Left ventricle myocardium inferior (tissue), 1 donor: ENCODE data around the gene ZNF467. TPM values are rescaled to one million over a fixed set of nuclear protein-coding genes. Genes with fewer than 3 reads are reported as not detected.

Experiments
- DNase-seq: peaks from one replicate; pipeline ENCODE4 v3.0.0-alpha.2; 2020
- H3K27ac ChIP-seq: fragments of 200-600 bp; replicated peaks from 2 replicates; pipeline ENCODE4 v1.8.0; 2021
- H3K27me3 ChIP-seq: fragments of 200-600 bp; 2 replicates; pipeline ENCODE4 v1.8.0; 2021; ENCODE audit warnings: low read depth
- H3K36me3 ChIP-seq: fragments of 200-600 bp; 2 replicates; pipeline ENCODE4 v1.8.0; 2021
- H3K4me1 ChIP-seq: fragments of 200-600 bp; 2 replicates; pipeline ENCODE4 v1.8.0; 2021
- H3K4me3 ChIP-seq: fragments of 200-600 bp; 2 replicates; pipeline ENCODE4 v1.8.0; 2021; ENCODE audit warnings: mild to moderate bottlenecking, moderate library complexity
- H3K9me3 ChIP-seq: fragments of 200-600 bp; replicated peaks from 2 replicates; pipeline ENCODE4 v1.8.0; 2021
- intact Hi-C: fragments of 100-400 bp; cut with micrococcal nuclease; formaldehyde crosslinking; loops from one replicate; pipeline ENCODE4 v1.11.0; 2022
- total RNA-seq: library from RNA; stranded (reverse); fragmentation: NEBNext Ultra II Directional; extraction: Animal tissue kit (Norgen Biotek cat#: 25700); gene quantifications from one replicate; pipeline ENCODE4 v1.2.1, GENCODE V29; 2021
- TF ChIP-seq, protein P1 (sequence below): fragments of 200-600 bp; IDR thresholded peaks from 2 replicates; pipeline ENCODE4 v1.8.0; 2021; ENCODE audit warnings: antibody characterized with exemption, mild to moderate bottlenecking, borderline replicate concordance
- donor health status: DM: no; HTN: yes; CAD: no; lungs with severe emphysema.

ZNF467 gene
- total RNA-seq, 1 donor from 2014 or later: 5.2 TPM

DNA sequence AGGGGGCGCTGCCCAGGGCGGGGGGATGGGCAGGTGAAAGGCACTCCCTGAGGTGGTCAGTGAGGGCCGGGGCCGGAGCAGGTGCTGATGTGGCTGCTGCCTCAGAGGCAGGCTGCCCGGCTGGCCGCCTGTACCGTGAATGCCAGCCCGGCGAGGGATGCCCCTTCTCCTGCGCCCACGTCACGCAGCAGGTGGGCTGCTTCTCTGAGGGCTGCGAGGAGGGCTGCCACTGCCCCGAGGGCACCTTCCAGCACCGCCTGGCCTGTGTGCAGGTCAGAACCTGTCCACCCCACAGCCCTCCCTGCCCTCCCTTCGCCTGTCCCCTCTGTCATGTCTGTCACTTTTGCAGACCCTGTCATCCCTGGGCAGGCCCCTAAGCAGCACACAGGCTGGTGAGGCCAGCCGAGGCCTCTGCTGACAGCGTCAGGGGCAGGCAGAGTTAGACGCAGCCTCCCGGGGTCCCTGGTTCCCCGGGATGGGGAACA is 42.9 kb upstream of the ZNF467 start:
- TF ChIP-seq, protein P1, sequence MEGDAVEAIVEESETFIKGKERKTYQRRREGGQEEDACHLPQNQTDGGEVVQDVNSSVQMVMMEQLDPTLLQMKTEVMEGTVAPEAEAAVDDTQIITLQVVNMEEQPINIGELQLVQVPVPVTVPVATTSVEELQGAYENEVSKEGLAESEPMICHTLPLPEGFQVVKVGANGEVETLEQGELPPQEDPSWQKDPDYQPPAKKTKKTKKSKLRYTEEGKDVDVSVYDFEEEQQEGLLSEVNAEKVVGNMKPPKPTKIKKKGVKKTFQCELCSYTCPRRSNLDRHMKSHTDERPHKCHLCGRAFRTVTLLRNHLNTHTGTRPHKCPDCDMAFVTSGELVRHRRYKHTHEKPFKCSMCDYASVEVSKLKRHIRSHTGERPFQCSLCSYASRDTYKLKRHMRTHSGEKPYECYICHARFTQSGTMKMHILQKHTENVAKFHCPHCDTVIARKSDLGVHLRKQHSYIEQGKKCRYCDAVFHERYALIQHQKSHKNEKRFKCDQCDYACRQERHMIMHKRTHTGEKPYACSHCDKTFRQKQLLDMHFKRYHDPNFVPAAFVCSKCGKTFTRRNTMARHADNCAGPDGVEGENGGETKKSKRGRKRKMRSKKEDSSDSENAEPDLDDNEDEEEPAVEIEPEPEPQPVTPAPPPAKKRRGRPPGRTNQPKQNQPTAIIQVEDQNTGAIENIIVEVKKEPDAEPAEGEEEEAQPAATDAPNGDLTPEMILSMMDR: no peak
- H3K4me3 ChIP-seq: no peak overlapping the region
- H3K27ac ChIP-seq: no peak overlapping the region
- no peaks in the 10 kb centered on the region for H3K36me3 ChIP-seq
- H3K9me3 ChIP-seq: no peaks in the 10 kb centered on the region
- DNase-seq: no peak
- peaks cover 17% of the 10 kb centered on the region for H3K27me3 ChIP-seq
- no peaks in the 10 kb centered on the region for H3K4me1 ChIP-seq
- intact Hi-C loops: no loop called here

DNA sequence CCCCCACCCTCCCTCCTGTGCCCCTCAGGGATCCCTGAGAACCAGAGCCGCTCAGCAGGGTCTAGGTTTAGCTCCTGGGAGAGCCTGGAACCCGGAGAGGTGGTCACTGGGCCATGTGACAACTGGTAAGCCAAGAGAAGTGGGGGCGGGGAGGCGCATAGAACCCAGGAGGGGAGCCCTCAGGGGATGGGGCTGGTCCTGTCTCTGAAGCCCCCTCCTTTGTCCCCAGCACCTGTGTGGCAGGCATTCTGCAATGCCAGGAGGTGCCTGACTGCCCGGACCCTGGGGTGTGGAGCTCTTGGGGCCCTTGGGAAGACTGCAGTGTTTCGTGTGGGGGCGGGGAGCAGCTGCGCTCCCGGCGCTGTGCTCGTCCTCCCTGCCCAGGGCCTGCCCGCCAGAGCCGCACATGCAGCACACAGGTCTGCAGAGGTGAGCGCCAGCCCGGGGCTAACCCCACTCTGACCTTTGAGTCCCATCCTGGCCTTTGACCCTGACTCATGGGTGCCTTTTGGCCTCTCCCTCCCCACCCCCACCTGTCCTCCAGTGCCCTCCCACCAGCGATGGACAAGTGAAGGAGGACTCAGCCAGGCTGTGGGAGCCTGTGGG is 42.4 kb upstream of the ZNF467 start:
- DNase-seq: no peak
- Histone ChIP-seq H3K36me3 (no peaks in the 10 kb centered on the region), H3K4me1 (no peaks in the 10 kb centered on the region), H3K9me3 (no peaks in the 10 kb centered on the region), H3K4me3 (no peak overlapping the region), H3K27ac (no peak overlapping the region), H3K27me3 (peaks cover 17% of the 10 kb centered on the region)
- intact Hi-C loops: no loop called here
- TF ChIP-seq, protein P1: no peak

DNA sequence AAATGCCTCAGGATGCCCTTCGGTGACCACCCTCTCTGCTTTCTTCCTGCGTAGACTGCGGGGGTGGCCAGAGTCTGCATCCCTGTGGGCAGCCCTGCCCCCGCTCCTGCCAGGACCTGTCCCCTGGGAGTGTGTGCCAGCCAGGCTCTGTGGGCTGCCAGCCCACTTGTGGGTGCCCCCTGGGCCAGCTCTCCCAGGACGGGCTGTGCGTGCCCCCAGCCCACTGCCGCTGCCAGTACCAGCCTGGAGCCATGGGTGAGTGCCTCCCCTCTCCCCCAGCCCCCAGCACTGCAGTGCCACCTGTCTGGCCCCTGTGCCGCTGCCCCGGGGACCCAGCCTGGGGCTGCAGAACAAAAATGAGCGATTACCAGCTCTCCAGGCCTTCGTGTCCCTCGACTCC is 41.7 kb upstream of the ZNF467 start:
- no peaks in the 10 kb centered on the region for H3K9me3 ChIP-seq
- no peak overlapping the region for H3K27ac ChIP-seq
- no peaks in the 10 kb centered on the region for H3K36me3 ChIP-seq
- intact Hi-C loops: no loop called here
- H3K4me1 ChIP-seq: no peaks in the 10 kb centered on the region
- DNase-seq: no peak
- H3K27me3 ChIP-seq: peaks cover 17% of the 10 kb centered on the region
- TF ChIP-seq, protein P1: no peak
- no peak overlapping the region for H3K4me3 ChIP-seq

DNA sequence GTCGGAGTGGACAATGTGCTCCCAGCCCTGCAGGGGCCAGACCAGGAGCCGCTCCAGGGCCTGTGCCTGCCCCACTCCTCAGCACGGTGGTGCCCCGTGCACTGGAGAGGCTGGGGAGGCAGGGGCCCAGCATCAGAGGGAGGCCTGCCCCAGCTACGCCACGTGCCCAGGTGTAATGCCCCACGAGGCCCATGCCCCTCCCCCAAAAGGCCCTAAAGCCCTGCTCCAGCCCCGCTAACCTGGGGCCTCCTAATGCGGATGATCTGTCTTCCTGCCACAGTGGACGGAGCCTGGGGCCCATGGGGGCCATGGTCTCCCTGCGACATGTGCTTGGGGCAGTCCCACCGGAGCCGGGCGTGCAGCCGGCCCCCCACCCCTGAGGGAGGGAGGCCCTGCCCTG is 41.1 kb upstream of the ZNF467 start:
- intact Hi-C loops: no loop called here
- no peaks in the 10 kb centered on the region for H3K4me1 ChIP-seq
- TF ChIP-seq, protein P1: no peak
- no peak for DNase-seq
- peaks cover 17% of the 10 kb centered on the region for H3K27me3 ChIP-seq
- no peaks in the 10 kb centered on the region for H3K9me3 ChIP-seq
- no peak overlapping the region for H3K27ac ChIP-seq
- H3K36me3 ChIP-seq: no peaks in the 10 kb centered on the region
- H3K4me3 ChIP-seq: no peak overlapping the region

DNA sequence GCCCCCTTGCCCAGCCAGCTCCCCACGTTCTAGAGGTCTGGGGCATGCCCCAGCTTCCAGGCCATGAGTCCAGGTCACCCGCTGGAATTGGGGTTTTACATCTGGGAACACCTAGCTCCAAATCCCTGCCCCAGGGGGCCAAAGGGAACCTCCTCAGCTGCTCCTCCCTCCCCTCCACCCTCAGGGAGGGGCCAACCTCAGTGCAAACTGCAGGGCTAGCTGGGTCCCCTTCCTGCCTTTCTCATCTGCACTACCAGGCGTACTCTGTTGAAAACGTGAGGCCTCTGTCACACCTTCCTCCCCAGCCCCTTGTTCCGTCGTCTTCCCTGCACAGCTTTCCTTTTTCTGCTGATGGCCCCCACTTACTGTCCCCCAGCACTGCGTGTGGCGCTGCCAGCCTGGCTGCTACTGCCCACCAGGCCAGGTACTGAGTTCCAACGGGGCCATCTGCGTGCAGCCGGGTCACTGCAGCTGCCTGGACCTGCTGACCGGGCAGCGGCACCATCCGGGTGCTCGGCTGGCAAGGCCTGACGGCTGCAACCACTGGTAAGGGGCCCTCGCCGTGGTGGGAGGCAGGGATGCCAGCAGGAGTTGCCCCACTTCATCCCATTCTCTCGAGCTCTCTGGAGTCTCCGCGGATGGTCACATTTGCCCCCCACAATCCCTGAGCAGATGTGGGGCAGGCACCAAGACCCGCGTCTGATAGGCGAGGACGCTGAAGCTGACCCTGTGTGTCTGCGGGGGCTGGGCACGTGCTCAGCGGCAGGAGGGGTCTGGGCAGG is 40.1 kb upstream of the ZNF467 start:
- Histone ChIP-seq H3K4me1 (no peaks in the 10 kb centered on the region), H3K36me3 (no peaks in the 10 kb centered on the region), H3K4me3 (no peak overlapping the region), H3K27me3 (peaks cover 17% of the 10 kb centered on the region), H3K9me3 (no peaks in the 10 kb centered on the region), H3K27ac (no peak overlapping the region)
- intact Hi-C loops: no loop called here
- TF ChIP-seq, protein P1: no peak
- DNase-seq: no peak
